Naive thymus-derived CD8-positive, alpha-beta T cell (primary cell): ENCODE results near the gene PRDM11. TPM values are rescaled to one million over a fixed set of nuclear protein-coding genes. Genes with fewer than 3 reads are reported as not detected.
"Not testable (repeated sequence)": the region's sequence is repeated elsewhere in the genome, so short reads cannot be mapped to it uniquely, and the experiment has no call there.

Experiments used
- ATAC-seq, 2 donors: fragments of 150-1000 bp; cut with Tn5 transposase in 1 of 2; sonication (Bioruptor Pico), chemical (Tn5 transposase) in 1 of 2; 1 replicate in 1 of 2; 2 replicates in 1 of 2; pipeline ENCODE4 v1.10.0; 2021; ENCODE audit warnings: mild to moderate bottlenecking in 2 of 2, moderate library complexity in 2 of 2
- POLR2A ChIA-PET: fragments of 350-600 bp; sonication (Branson Sonifier 250); formaldehyde crosslinking; loops from one replicate; lab custom pipeline; 2021; ENCODE audit warnings: antibody characterized with exemption; lab: Charles Lee
- DNase-seq, 10 donors: peaks; one replicate each; pipeline versions ENCODE4 v3.0.0 to v3.0.0-alpha.2; 2020 to 2022
- H3K27ac Mint-ChIP-seq, 10 donors: one replicate each; pipeline ENCODE4 v1.8.0; 2020 to 2022; ENCODE audit warnings: mild to moderate bottlenecking in 10 of 10, mixed read lengths in 10 of 10, moderate library complexity in 4 of 10, inconsistent platforms in 1 of 10
- H3K27me3 Mint-ChIP-seq, 5 donors: one replicate each; pipeline ENCODE4 v1.8.0; 2021 to 2022; ENCODE audit warnings: mixed read lengths in 5 of 5
- H3K36me3 Mint-ChIP-seq, 3 donors: one replicate each; pipeline ENCODE4 v1.8.0; 2020 to 2022; ENCODE audit warnings: mixed read lengths in 3 of 3, mild to moderate bottlenecking in 2 of 3, inconsistent platforms in 1 of 3
- H3K4me1 Mint-ChIP-seq, 4 donors: one replicate each; pipeline ENCODE4 v1.8.0; 2021 to 2022; ENCODE audit warnings: mixed read lengths in 4 of 4
- H3K4me3 Mint-ChIP-seq, 10 donors: one replicate each; pipeline ENCODE4 v1.8.0; 2020 to 2022; ENCODE audit warnings: mild to moderate bottlenecking in 10 of 10, mixed read lengths in 10 of 10, moderate library complexity in 6 of 10, inconsistent platforms in 1 of 10
- H3K9me3 Mint-ChIP-seq, 9 donors: one replicate each; pipeline ENCODE4 v1.8.0; 2020 to 2022; ENCODE audit warnings: mixed read lengths in 9 of 9, mild to moderate bottlenecking in 3 of 9, inconsistent platforms in 1 of 9, moderate library complexity in 1 of 9
- polyA plus RNA-seq, 3 donors: library from polyadenylated mRNA; unstranded; fragments of 300-500 nt; fragmentation: Illumina TruSeq; gene quantifications; one replicate each; pipeline ENCODE4 v1.2.3, GENCODE V29; 2021
- total RNA-seq, 8 experiments: library from RNA in 2 of 8; stranded (reverse) in 2 of 8; gene quantifications; one replicate each; pipeline ENCODE4 v1.2.3 and lab custom pipeline; 2021 to 2026

Gene PRDM11
- total and polyA plus RNA-seq, 5 experiments from 2014 or later: 0.49 to 12.0 (median 1.4) TPM

DNA sequence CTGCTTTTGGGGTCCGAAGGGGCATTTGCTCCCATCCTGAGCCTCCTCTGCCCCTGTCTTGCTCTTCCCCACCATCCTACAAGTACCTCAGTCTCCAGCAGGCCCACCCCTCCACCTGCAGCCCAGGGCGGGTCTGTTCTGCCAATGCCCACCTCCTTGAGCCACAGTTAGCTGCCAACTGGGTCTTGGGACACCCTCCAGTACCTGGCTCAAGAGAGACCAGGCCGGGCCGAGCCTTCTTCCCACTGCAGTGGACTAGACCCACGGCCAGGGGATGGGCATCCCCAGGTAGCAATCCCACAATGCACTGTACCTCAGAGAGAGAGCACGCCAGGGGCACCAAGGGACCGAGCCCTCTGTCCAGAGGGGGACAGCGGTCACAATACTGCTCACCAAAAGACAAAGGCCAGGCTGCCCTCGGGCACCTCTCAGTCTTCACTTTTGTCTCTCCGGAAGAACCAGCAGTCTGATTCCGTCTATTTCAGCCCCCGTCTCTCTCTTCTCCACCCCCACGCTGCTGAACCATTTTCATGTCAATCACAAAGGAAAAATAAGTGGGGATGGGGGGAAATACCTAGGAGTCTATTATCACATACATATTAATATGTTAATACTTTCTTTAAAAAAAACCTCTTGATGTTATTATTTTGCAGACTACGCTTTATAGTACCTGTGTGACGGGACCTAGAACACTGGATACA lies 88.0 kb downstream of the PRDM11 start:
- peaks cover 0 to 4% (median 1%) of the 10 kb centered on the region in 4 donors for H3K4me1 Mint-ChIP-seq
- POLR2A ChIA-PET: no interaction called here
- ATAC-seq: no peak

GRCh38 chr11:45237711-45238315 lies 91.4 kb downstream of the PRDM11 start:
- POLR2A ChIA-PET: no interaction called here
- peaks cover 0 to 3% (median 1%) of the 10 kb centered on the region in 4 donors for H3K4me1 Mint-ChIP-seq
- peaks cover 0 to 7% (median 0%) of the 10 kb centered on the region in 3 donors for H3K36me3 Mint-ChIP-seq
- no peak overlapping the region for H3K4me3 Mint-ChIP-seq
- ATAC-seq: no peak
- no peak for DNase-seq
- peaks cover 15 to 28% (median 19%) of the 10 kb centered on the region in 5 donors for H3K27me3 Mint-ChIP-seq
- H3K27ac Mint-ChIP-seq: no peak overlapping the region
- peaks cover 0 to 12% (median 3%) of the 10 kb centered on the region in 9 donors for H3K9me3 Mint-ChIP-seq

More for the DNA sequence above, 88.0 kb downstream of the PRDM11 start:
- Mint-ChIP-seq H3K4me3 (no peak overlapping the region), H3K9me3 (peaks cover 0 to 6% (median under 1%) of the 10 kb centered on the region in 9 donors), H3K36me3 (peaks cover 0 to 2% (median 2%) of the 10 kb centered on the region in 3 donors), H3K27ac (no peak overlapping the region), H3K27me3 (peaks cover 11 to 25% (median 16%) of the 10 kb centered on the region in 5 donors)
- no peak for DNase-seq

DNA sequence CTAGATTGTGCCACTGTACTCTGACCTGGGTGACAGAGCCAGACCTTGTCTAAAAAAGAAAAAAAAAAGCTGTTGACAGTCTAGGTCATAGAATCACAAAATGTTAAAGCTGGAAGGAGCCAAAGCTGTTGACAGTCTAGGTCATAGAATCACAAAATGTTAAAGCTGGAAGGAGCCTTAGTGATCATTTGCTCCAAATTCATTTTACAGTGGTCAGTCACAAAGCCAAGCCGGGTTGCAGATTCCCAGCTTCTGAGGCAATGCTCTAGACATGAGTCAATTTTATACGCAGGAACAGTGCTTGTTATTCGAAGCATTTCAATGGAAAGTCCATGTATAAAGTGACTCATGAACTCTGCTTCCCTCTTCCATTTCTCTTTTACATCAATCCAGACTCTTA lies 92.3 kb downstream of the PRDM11 start:
- DNase-seq (no peak), ATAC-seq (no peak)
- Mint-ChIP-seq H3K4me3 (no peak overlapping the region), H3K27me3 (peaks cover 15 to 28% (median 19%) of the 10 kb centered on the region in 5 donors), H3K36me3 (peaks cover 0 to 7% (median 0%) of the 10 kb centered on the region in 3 donors), H3K4me1 (peaks cover 0 to 3% (median 0%) of the 10 kb centered on the region in 4 donors), H3K27ac (no peak overlapping the region), H3K9me3 (peaks cover 0 to 12% (median 3%) of the 10 kb centered on the region in 9 donors)
- POLR2A ChIA-PET: no interaction called here

- H3K4me1 Mint-ChIP-seq: peaks cover 0 to 3% (median 0%) of the 10 kb centered on the region in 4 donors
- ATAC-seq (no peak), DNase-seq (no peak)
- H3K4me3 Mint-ChIP-seq: no peak overlapping the region
- H3K27me3 Mint-ChIP-seq: peaks cover 15 to 28% (median 19%) of the 10 kb centered on the region in 5 donors
- peaks cover 0 to 7% (median 0%) of the 10 kb centered on the region in 3 donors for H3K36me3 Mint-ChIP-seq
- POLR2A ChIA-PET: interaction anchor here (0.7 kb wide), 1 partner anchor 98 kb away, joined by 4 read pairs; no protein-coding TSS in a partner anchor
- no peak overlapping the region for H3K27ac Mint-ChIP-seq
- peaks cover 0 to 12% (median 3%) of the 10 kb centered on the region in 9 donors for H3K9me3 Mint-ChIP-seq
These were observed 93.3 kb downstream of the PRDM11 start for GRCh38 chr11:45239733-45240132.

GRCh38 chr11:45243967-45244366 lies 97.5 kb downstream of the PRDM11 start:
- H3K36me3 Mint-ChIP-seq: peaks cover 0 to 7% (median 0%) of the 10 kb centered on the region in 3 donors
- H3K27ac Mint-ChIP-seq: no peak overlapping the region
- no peak for ATAC-seq
- H3K27me3 Mint-ChIP-seq: peaks cover 0 to 27% (median 9%) of the 10 kb centered on the region in 5 donors
- POLR2A ChIA-PET: no interaction called here
- peaks cover 0 to 11% (median 3%) of the 10 kb centered on the region in 9 donors for H3K9me3 Mint-ChIP-seq
- H3K4me1 Mint-ChIP-seq: peaks cover 0 to 3% (median 0%) of the 10 kb centered on the region in 4 donors
- no peak for DNase-seq
- no peak overlapping the region for H3K4me3 Mint-ChIP-seq

DNA sequence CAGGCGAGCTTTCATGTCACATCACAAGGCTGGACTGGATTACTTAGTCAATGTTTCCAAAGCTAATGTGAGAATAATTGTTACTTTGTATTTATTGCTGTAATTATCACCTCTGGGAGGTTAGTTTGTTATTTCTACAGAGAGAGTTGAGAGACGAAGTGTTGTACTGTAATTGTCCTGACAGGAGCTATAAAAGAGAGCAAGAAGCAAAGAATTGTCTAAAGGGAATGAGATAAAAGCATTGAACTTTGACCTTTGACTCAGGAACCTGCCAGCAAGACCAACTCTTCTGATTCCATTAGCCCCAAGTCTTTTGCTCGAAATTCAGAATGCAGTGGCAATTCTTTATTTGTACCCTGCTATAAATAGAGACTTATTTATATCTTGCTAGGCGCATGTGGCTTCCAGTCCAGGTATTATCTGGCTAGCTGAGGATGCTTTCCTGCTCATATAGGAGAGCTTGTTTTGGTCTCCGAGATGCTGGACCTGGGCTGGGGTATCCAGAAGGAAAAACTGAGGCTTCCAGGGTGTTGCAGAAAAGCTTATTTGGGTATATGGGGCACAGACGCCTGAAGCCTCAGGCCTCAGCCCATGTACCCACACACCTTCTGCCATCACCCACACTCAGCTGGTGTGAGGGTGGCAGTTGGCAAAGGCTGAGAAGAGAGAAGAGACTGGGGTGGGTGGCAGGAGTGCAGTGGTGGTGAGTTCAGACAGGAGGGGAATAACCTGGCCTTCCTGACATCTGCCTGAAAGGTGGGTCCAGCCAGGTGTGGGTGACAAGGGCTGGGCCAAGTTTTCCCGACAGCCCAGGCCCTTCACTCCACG lies 99.0 kb downstream of the PRDM11 start:
- POLR2A ChIA-PET: no interaction called here
- peaks cover 0 to 3% (median 0%) of the 10 kb centered on the region in 4 donors for H3K4me1 Mint-ChIP-seq
- H3K36me3 Mint-ChIP-seq: no peaks in the 10 kb centered on the region
- ATAC-seq (no peak), DNase-seq (no peak)
- H3K9me3 Mint-ChIP-seq: no peaks in the 10 kb centered on the region
- peak overlapping the region in 1 of 10 donors; percentile 7 for H3K27ac Mint-ChIP-seq
- no peak overlapping the region for H3K4me3 Mint-ChIP-seq
- H3K27me3 Mint-ChIP-seq: peaks cover 4 to 32% (median 11%) of the 10 kb centered on the region in 5 donors

DNA sequence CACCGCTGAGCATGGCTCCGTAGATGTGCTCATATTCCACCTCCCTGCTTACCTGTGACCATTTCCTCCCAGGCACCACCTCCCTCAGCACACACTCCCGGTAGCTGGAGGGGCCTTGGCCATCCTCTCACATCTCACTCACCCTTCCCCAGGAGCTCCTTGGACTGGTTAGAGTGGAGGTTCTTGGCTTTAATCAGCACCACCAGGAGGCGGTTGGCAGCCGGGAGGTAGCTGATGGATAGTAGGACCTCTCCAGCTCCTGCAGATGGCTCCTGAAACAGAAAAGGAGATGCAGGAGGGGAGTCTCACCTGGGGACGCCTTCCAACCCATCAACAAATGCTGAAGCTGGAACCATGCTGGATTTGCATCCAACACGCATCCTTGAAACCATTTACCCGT lies 99.8 kb downstream of the PRDM11 start:
- Mint-ChIP-seq H3K36me3 (no peaks in the 10 kb centered on the region), H3K9me3 (no peaks in the 10 kb centered on the region), H3K27me3 (peaks cover 8 to 38% (median 11%) of the 10 kb centered on the region in 5 donors), H3K4me3 (no peak overlapping the region), H3K27ac (no peak overlapping the region), H3K4me1 (peaks cover 0 to 3% (median 0%) of the 10 kb centered on the region in 4 donors)
- no peak for ATAC-seq
- POLR2A ChIA-PET: no interaction called here
- no peak for DNase-seq

- H3K27ac Mint-ChIP-seq: no peak overlapping the region
- ATAC-seq (no peak), DNase-seq (no peak)
- peaks cover 0 to 3% (median 0%) of the 10 kb centered on the region in 4 donors for H3K4me1 Mint-ChIP-seq
- POLR2A ChIA-PET: no interaction called here
- no peaks in the 10 kb centered on the region for H3K36me3 Mint-ChIP-seq
- no peaks in the 10 kb centered on the region for H3K9me3 Mint-ChIP-seq
- H3K27me3 Mint-ChIP-seq: peaks cover 8 to 46% (median 11%) of the 10 kb centered on the region in 5 donors
- H3K4me3 Mint-ChIP-seq: no peak overlapping the region
These were observed 101.0 kb downstream of the PRDM11 start for GRCh38 chr11:45247433-45247832.

- POLR2A ChIA-PET: no interaction called here
These were observed 102.1 kb downstream of the PRDM11 start for GRCh38 chr11:45248501-45249011.

DNA sequence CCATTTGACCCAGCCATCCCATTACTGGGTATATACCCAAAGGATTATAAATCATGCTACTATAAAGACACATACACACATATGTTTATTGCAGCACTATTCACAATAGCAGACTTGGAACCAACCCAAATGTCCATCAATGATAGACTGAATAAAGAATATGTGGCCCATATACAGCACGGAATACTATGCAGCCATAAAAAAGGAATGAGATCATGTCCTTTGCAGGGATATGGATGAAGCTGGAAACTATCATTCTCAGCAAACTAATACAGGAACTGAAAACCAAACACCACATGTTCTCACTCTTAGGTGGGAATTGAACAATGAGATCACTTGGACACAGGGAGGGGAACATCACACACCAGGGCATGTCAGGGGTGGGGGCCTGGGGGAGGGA lies 102.9 kb downstream of the PRDM11 start:
- POLR2A ChIA-PET, H3K9me3 Mint-ChIP-seq, H3K27ac Mint-ChIP-seq, ATAC-seq, H3K4me3 Mint-ChIP-seq, H3K36me3 Mint-ChIP-seq, H3K4me1 Mint-ChIP-seq, DNase-seq: not testable (repeated sequence)
- H3K27me3 Mint-ChIP-seq: peaks cover 9 to 46% (median 14%) of the 10 kb centered on the region in 5 donors

More at GRCh38 chr11:45248501-45249011, 102.1 kb downstream of the PRDM11 start:
- H3K27me3 Mint-ChIP-seq: peaks cover 9 to 46% (median 14%) of the 10 kb centered on the region in 5 donors
- no peak overlapping the region for H3K27ac Mint-ChIP-seq
- no peaks in the 10 kb centered on the region for H3K9me3 Mint-ChIP-seq
- DNase-seq (no peak), ATAC-seq (no peak)
- H3K36me3 Mint-ChIP-seq: no peaks in the 10 kb centered on the region
- H3K4me3 Mint-ChIP-seq: no peak overlapping the region
- peaks cover 0 to 3% (median 0%) of the 10 kb centered on the region in 4 donors for H3K4me1 Mint-ChIP-seq

- peaks cover 9 to 42% (median 14%) of the 10 kb centered on the region in 5 donors for H3K27me3 Mint-ChIP-seq
- no peak overlapping the region for H3K4me3 Mint-ChIP-seq
- peaks cover 0 to 3% (median 0%) of the 10 kb centered on the region in 4 donors for H3K4me1 Mint-ChIP-seq
- no peaks in the 10 kb centered on the region for H3K36me3 Mint-ChIP-seq
- POLR2A ChIA-PET: no interaction called here
- H3K27ac Mint-ChIP-seq: no peak overlapping the region
- DNase-seq (no peak), ATAC-seq (no peak)
- no peaks in the 10 kb centered on the region for H3K9me3 Mint-ChIP-seq
These were observed 103.7 kb downstream of the PRDM11 start for GRCh38 chr11:45250035-45250718.
